ENCODE data around the gene SMAD4. TPM values are rescaled to one million over a fixed set of nuclear protein-coding genes. Genes with fewer than 3 reads are reported as not detected.

SMAD4 gene
- total RNA-seq, 2 donors from 2014 or later, result 214 to 225 TPM

- Histone ChIP-seq H3K27me3 (replicated peaks; ENCODE audit: insufficient read depth) (no peaks in the 10 kb centered on the region), H3K4me3 (no peak overlapping the region), H3K36me3 (no peaks in the 10 kb centered on the region), H3K4me1 (replicated peaks) (no peaks in the 10 kb centered on the region), H3K27ac (no peak overlapping the region), H3K9me3 (no peaks in the 10 kb centered on the region)
- intact Hi-C loops (cut with DNase I), result no loop called here
- 100% methylated on average over 4 of the region's 4 CpGs for WGBS
- TF ChIP-seq POLR2A (IDR thresholded peaks at IDR 0.05), result no peak
- no peak for TF ChIP-seq POLR2AphosphoS5 (IDR thresholded peaks at IDR 0.05)
- TF ChIP-seq, protein P1, sequence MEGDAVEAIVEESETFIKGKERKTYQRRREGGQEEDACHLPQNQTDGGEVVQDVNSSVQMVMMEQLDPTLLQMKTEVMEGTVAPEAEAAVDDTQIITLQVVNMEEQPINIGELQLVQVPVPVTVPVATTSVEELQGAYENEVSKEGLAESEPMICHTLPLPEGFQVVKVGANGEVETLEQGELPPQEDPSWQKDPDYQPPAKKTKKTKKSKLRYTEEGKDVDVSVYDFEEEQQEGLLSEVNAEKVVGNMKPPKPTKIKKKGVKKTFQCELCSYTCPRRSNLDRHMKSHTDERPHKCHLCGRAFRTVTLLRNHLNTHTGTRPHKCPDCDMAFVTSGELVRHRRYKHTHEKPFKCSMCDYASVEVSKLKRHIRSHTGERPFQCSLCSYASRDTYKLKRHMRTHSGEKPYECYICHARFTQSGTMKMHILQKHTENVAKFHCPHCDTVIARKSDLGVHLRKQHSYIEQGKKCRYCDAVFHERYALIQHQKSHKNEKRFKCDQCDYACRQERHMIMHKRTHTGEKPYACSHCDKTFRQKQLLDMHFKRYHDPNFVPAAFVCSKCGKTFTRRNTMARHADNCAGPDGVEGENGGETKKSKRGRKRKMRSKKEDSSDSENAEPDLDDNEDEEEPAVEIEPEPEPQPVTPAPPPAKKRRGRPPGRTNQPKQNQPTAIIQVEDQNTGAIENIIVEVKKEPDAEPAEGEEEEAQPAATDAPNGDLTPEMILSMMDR (IDR thresholded peaks at IDR 0.05), result no peak
- DNase-seq (ENCODE audit: low spot score), result no peak
Observed at GRCh38 chr18:51121597-51121857, 91.5 kb downstream of the SMAD4 start.

DNA sequence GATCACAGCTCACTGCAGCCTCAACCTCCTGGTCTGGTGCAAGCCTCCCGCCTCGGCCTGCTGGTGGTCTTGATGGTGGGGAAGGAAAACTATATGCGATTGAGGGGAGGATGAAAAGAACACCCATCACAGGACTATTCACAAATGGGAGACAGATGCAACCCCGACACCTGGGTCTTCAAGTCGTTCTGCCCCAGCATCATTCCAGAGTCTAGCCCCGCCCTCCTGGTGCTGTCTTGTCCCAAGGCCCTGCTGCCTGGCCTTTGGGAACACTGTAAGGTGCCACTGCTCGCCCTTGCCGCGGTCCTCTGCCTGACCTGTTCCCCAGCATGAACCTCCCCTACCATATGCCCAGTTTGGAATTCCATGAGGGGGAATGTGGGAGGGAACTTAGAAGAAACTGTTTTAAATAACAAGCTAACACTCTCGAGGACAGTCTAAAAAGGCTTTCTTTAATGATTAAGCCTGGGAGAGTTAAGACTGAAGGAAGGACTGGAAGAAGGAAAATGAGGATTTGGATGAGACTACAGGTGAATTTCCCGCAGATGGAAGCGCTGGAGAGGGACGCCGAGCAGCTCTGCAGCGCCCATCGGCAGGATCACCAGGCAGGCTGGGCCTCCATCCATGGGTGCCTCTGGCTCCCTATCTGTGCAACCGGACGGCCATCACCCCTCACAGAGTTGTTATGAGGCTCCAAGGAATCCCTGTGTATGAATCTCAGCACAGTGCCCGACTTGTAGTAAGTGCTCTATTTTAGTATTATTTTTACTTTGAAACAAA is 92.4 kb downstream of the SMAD4 start:
- no peak overlapping the region for H3K27ac ChIP-seq
- DNase-seq (ENCODE audit: low spot score), result no peak
- intact Hi-C loops (cut with DNase I), result no loop called here
- no peaks in the 10 kb centered on the region for H3K36me3 ChIP-seq
- no peak overlapping the region for H3K4me3 ChIP-seq
- no peaks in the 10 kb centered on the region for H3K4me1 ChIP-seq (replicated peaks)
- TF ChIP-seq, protein P1 (IDR thresholded peaks at IDR 0.05), result no peak
- TF ChIP-seq POLR2A (IDR thresholded peaks at IDR 0.05) (no peak), POLR2AphosphoS5 (IDR thresholded peaks at IDR 0.05) (no peak)
- no peaks in the 10 kb centered on the region for H3K27me3 ChIP-seq (replicated peaks; ENCODE audit: insufficient read depth)
- H3K9me3 ChIP-seq, result no peaks in the 10 kb centered on the region
- 90% methylated on average over 19 of the region's 19 CpGs for WGBS

- intact Hi-C loops (cut with DNase I), result no loop called here
- no peaks in the 10 kb centered on the region for H3K9me3 ChIP-seq
- TF ChIP-seq POLR2AphosphoS5 (IDR thresholded peaks at IDR 0.05) (no peak), POLR2A (IDR thresholded peaks at IDR 0.05) (no peak)
- TF ChIP-seq, protein P1 (IDR thresholded peaks at IDR 0.05), result no peak
- WGBS, result 93% methylated on average over 7 of the region's 7 CpGs
- no peaks in the 10 kb centered on the region for H3K36me3 ChIP-seq
- H3K4me1 ChIP-seq (replicated peaks), result no peaks in the 10 kb centered on the region
- no peak overlapping the region for H3K27ac ChIP-seq
- no peaks in the 10 kb centered on the region for H3K27me3 ChIP-seq (replicated peaks; ENCODE audit: insufficient read depth)
- H3K4me3 ChIP-seq, result no peak overlapping the region
- DNase-seq (ENCODE audit: low spot score), result no peak
Observed at GRCh38 chr18:51123046-51123395, 93.0 kb downstream of the SMAD4 start.

DNA sequence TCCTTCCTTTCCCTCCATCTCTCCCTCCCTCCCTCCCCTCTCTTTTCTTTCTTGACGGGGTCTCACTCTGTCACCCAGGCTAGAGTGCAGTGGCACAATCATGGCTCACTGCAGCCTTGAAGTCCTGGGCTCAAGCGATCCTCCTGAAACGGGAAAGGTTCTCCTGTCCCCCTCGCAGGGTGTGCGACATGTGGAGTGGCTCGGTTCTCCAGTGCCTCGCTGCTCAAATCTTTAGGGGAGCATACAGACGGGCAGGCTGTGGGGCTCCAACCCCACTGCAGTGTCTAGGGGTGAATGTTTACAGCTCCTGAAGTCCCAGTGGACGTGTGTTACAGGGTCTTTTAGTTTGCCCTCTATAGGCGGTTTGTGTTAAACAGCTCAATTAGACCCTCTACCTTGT is 93.5 kb downstream of the SMAD4 start:
- Histone ChIP-seq H3K9me3 (no peaks in the 10 kb centered on the region), H3K4me3 (no peak overlapping the region), H3K27me3 (replicated peaks; ENCODE audit: insufficient read depth) (no peaks in the 10 kb centered on the region), H3K36me3 (no peaks in the 10 kb centered on the region), H3K27ac (no peak overlapping the region), H3K4me1 (replicated peaks) (no peaks in the 10 kb centered on the region)
- TF ChIP-seq POLR2AphosphoS5 (IDR thresholded peaks at IDR 0.05), result no peak
- TF ChIP-seq POLR2A (IDR thresholded peaks at IDR 0.05), result no peak
- TF ChIP-seq, protein P1 (IDR thresholded peaks at IDR 0.05), result no peak
- intact Hi-C loops (cut with DNase I), result no loop called here
- 90% methylated on average over 10 of the region's 10 CpGs for WGBS
- no peak for DNase-seq (ENCODE audit: low spot score)

DNA sequence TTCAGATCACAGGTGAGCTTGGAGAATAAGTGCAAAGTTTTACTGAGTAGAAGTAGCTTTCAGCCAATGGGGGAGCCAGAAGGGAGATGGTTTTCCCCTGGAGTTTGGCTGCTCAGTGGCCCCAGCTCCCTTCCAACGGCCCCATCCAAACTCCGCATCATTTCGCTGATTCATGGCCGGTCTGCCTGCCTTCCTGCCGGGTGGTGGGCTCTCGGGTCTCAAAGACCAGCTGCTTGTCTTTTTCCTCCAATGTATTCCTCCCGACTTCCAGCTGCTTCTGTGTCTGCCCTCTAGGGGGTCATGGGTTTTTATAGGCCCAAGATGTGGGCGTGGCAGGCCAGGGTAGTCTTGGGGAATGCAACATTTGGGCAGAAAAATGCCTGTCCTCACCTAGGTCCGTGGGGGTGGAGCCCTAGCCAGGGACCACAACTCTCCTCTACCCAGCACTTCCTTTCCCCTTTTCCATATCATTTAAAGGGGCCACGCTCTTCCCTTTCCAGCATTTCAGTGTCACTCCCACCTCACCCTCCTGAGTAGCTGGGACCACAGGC is 94.0 kb downstream of the SMAD4 start:
- TF ChIP-seq POLR2A (IDR thresholded peaks at IDR 0.05), result no peak
- TF ChIP-seq, protein P1 (IDR thresholded peaks at IDR 0.05), result no peak
- TF ChIP-seq POLR2AphosphoS5 (IDR thresholded peaks at IDR 0.05), result no peak
- H3K27me3 ChIP-seq (replicated peaks; ENCODE audit: insufficient read depth), result no peaks in the 10 kb centered on the region
- no peak overlapping the region for H3K4me3 ChIP-seq
- H3K27ac ChIP-seq, result no peak overlapping the region
- intact Hi-C loops (cut with DNase I), result no loop called here
- WGBS, result 81% methylated on average over 10 of the region's 10 CpGs
- DNase-seq (ENCODE audit: low spot score), result no peak
- no peaks in the 10 kb centered on the region for H3K36me3 ChIP-seq
- H3K4me1 ChIP-seq (replicated peaks), result no peaks in the 10 kb centered on the region
- H3K9me3 ChIP-seq, result no peaks in the 10 kb centered on the region
